ENCODE data around the gene SSTR1. TPM values are rescaled to one million over a fixed set of nuclear protein-coding genes. Genes with fewer than 3 reads are reported as not detected.
"Not testable (repeated sequence)": the region's sequence is repeated elsewhere in the genome, so short reads cannot be mapped to it uniquely, and the experiment has no call there.

Gene SSTR1, protein sequence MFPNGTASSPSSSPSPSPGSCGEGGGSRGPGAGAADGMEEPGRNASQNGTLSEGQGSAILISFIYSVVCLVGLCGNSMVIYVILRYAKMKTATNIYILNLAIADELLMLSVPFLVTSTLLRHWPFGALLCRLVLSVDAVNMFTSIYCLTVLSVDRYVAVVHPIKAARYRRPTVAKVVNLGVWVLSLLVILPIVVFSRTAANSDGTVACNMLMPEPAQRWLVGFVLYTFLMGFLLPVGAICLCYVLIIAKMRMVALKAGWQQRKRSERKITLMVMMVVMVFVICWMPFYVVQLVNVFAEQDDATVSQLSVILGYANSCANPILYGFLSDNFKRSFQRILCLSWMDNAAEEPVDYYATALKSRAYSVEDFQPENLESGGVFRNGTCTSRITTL
- total RNA-seq = not detected

DNA sequence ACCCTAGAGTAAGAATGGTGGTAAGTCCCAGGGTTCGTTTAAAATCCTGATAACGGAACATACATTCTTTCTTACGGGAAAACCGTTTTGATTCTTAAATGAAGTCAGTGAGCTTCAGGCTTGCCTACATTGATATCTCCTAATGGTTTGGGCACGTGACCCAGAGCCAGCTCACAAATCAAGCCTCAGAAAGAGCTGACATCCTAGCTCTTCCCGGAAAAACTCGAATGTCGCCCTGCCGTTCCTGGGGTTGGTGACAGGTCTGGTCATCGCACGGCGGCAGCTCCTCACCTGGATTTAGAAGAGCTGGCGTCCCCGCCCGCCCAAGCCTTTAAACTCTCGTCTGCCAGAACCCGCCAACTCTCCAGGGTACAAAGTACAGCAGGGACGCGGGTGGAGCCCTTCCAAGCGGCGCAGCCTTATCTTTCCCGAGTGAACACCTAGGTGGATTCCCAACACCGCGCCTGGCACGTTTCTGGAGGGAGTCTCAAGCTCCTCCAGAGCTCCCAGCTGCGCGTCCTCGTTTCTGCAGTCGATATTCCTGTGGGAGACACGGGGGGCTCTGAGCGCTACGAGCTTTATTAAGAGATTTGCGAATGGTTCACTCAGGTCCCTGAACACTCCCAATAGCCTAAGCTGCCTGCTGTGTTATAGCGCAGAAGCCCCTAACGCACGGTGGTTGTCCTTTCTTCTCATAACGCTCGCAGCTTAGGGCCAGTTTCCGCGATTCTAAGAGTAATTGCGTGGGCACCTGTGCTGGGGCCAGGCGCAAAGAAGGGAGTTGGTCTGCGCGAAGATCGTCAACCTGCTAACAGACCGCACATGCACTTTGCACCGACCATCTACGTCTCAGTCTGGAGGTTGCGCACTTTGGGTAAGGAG, at the start of gene SSTR1:
Gene SSTR1 (plus strand): TSS at position 169 of the 882 bp plus-strand sequence. CDS start 1,486 bp downstream, outside the sequence.
- peaks cover 11% of the 10 kb centered on the region for H3K36me3 Mint-ChIP-seq (ENCODE audit: low read depth)
- no peak within 1 kb of the TSS for H3K27ac Mint-ChIP-seq
- H3K27me3 Mint-ChIP-seq = peaks cover 49% of the 10 kb centered on the region
- peaks cover 4% of the 10 kb centered on the region for H3K9me3 Mint-ChIP-seq
- H3K4me1 Mint-ChIP-seq = peaks cover 6% of the 10 kb centered on the region
- ATAC-seq (replicated peaks) = no peak
- peak within 1 kb of the TSS; percentile 62 for H3K4me3 Mint-ChIP-seq

DNA sequence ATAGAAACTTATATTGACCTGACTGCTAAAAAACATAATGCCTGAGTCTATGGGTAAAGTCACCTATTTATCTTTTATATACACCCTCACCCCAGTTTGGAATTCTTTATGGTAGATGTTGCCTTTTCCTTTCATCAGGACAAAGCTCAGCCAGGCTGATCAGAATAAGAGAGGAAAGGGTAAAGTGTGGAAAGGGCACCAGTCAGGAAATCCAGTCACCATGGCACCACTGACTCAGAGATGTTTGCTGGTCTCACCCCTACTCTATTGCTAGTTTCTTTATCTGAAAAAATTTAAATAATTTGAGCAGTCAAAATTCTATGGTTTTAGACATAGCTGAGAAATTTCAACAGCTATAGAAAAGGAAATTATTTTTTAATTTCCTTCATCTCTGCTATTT, 49.2 kb upstream of the SSTR1 start:
- Mint-ChIP-seq H3K4me1 (no peaks in the 10 kb centered on the region), H3K9me3 (no peaks in the 10 kb centered on the region), H3K27me3 (no peaks in the 10 kb centered on the region), H3K4me3 (no peak overlapping the region), H3K36me3 (ENCODE audit: low read depth) (no peaks in the 10 kb centered on the region), H3K27ac (no peak overlapping the region)
- ATAC-seq (replicated peaks) = no peak

DNA sequence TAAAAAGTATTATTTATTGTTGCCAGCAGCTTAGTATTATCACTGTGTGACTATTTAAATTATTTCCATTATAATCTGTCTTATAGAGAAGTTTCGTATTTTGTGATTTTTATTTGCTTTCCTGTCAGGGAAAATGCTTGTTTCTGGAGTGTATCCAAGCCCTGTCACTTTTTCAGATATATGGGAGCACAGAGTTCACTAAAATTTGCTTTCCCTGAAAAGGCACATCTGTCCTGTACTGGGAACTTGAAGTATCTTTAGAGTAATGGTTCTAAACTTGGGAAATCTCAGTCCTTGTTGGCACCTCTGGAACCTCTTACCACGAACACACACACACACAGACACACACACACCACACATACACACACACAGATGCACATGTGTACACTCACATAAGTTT, 39.3 kb upstream of the SSTR1 start:
- H3K27me3 Mint-ChIP-seq = no peaks in the 10 kb centered on the region
- H3K4me1 Mint-ChIP-seq = no peaks in the 10 kb centered on the region
- no peaks in the 10 kb centered on the region for H3K36me3 Mint-ChIP-seq (ENCODE audit: low read depth)
- no peak overlapping the region for H3K27ac Mint-ChIP-seq
- H3K4me3 Mint-ChIP-seq = no peak overlapping the region
- no peak for ATAC-seq (replicated peaks)
- peaks cover 6% of the 10 kb centered on the region for H3K9me3 Mint-ChIP-seq

GRCh38 chr14:38171197-38171596, 36.5 kb upstream of the SSTR1 start:
- Mint-ChIP-seq H3K4me1 (no peaks in the 10 kb centered on the region), H3K27ac (no peak overlapping the region), H3K4me3 (no peak overlapping the region), H3K9me3 (peaks cover 11% of the 10 kb centered on the region), H3K27me3 (no peaks in the 10 kb centered on the region), H3K36me3 (ENCODE audit: low read depth) (no peaks in the 10 kb centered on the region)
- ATAC-seq (replicated peaks) = no peak

GRCh38 chr14:38174711-38175110, 33.0 kb upstream of the SSTR1 start:
- no peak for ATAC-seq (replicated peaks)
- Mint-ChIP-seq H3K9me3 (peaks cover 22% of the 10 kb centered on the region), H3K27me3 (no peaks in the 10 kb centered on the region), H3K36me3 (ENCODE audit: low read depth) (no peaks in the 10 kb centered on the region), H3K4me1 (no peaks in the 10 kb centered on the region), H3K4me3 (no peak overlapping the region), H3K27ac (no peak overlapping the region)

DNA sequence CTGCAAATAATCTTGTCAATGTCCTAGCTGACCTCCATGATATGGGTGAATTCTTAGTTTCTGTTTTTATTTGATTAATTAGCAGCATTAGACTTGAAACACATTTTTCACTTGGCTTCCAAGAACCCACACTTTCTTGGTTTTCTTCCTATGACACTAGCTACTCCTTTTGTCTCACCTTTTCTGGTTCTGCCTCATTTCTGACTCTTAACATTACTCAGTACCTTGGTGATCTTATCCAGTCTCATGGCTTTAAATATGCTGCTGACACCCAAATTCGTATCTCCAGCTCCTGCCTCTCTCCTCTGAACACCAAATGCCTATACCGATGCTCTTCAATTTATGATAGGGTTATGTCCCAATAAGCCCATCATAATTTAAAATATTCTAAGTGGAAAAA, 32.0 kb upstream of the SSTR1 start:
- H3K9me3 Mint-ChIP-seq = peaks cover 22% of the 10 kb centered on the region
- no peaks in the 10 kb centered on the region for H3K4me1 Mint-ChIP-seq
- ATAC-seq (replicated peaks) = peak; percentile 47
- H3K27ac Mint-ChIP-seq = no peak overlapping the region
- no peak overlapping the region for H3K4me3 Mint-ChIP-seq
- H3K27me3 Mint-ChIP-seq = no peaks in the 10 kb centered on the region
- no peaks in the 10 kb centered on the region for H3K36me3 Mint-ChIP-seq (ENCODE audit: low read depth)

DNA sequence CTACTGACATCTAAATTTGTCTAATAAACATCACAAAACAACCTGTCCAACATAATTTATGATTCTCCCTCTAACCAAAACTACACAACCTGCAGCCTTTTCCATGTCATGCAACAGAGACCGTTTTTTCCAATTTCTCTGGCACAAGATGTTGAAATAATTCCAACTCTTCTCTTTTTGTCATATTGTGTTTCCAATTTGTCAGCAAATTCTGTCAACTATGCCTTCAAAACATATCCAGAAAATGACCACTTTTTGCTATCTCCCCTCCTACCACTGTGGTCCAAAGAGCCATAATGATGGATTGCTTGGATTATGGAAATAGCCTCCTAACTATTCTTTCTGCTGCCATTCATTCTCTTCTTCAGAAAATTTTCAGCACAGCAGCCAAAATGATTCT, 31.3 kb upstream of the SSTR1 start:
- H3K36me3 Mint-ChIP-seq (ENCODE audit: low read depth) = no peaks in the 10 kb centered on the region
- H3K9me3 Mint-ChIP-seq = peaks cover 19% of the 10 kb centered on the region
- no peak for ATAC-seq (replicated peaks)
- H3K27me3 Mint-ChIP-seq = no peaks in the 10 kb centered on the region
- no peaks in the 10 kb centered on the region for H3K4me1 Mint-ChIP-seq
- H3K27ac Mint-ChIP-seq = no peak overlapping the region
- H3K4me3 Mint-ChIP-seq = no peak overlapping the region

DNA sequence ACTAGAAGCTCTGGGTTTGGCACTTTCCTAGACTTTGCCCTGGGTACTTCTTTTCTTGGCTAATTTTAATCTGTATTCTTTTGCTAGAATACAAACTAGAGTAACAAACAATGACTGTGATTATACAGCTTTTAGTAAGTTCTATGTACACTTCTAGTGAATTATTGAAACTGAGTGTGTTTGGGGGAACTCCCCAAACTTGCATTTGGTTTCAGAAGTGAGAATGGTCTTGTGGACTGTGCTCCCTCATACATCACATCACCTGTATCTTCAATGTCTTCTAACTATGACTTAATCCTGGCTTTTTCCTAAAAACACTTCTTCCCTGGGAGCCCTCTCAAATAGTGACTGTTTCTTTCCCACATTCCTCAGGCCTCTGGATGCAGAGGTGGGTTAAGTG, 23.6 kb upstream of the SSTR1 start:
- Mint-ChIP-seq H3K27me3 (no peaks in the 10 kb centered on the region), H3K27ac (no peak overlapping the region), H3K4me1 (no peaks in the 10 kb centered on the region), H3K9me3 (peaks cover 4% of the 10 kb centered on the region), H3K36me3 (ENCODE audit: low read depth) (no peaks in the 10 kb centered on the region), H3K4me3 (no peak overlapping the region)
- ATAC-seq (replicated peaks) = no peak

GRCh38 chr14:38185671-38186070, 22.0 kb upstream of the SSTR1 start:
- Mint-ChIP-seq H3K36me3 (ENCODE audit: low read depth) (no peaks in the 10 kb centered on the region), H3K4me3 (no peak overlapping the region), H3K9me3 (no peaks in the 10 kb centered on the region), H3K27me3 (no peaks in the 10 kb centered on the region), H3K4me1 (no peaks in the 10 kb centered on the region), H3K27ac (no peak overlapping the region)
- no peak for ATAC-seq (replicated peaks)

DNA sequence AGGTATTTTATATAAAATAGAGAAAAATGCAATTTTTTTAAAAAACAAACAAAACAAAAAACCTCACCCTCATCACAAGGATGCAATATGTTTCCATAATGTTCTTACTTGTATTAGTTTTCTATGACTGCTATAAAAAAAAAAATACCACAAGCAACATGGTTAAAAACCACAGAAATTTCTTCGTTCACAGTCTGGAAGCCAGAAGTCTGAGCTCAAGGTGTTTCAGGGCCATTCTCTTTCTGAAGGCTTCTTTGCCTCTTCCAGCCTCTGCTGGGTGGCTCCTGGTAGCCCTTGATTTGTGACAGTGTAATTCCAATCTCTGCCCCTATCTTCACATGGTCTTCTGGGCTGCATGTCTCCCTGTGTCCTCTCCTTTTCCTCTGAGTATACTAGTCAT, 21.5 kb upstream of the SSTR1 start:
- Mint-ChIP-seq H3K4me3 (no peak overlapping the region), H3K4me1 (no peaks in the 10 kb centered on the region), H3K27me3 (no peaks in the 10 kb centered on the region), H3K9me3 (no peaks in the 10 kb centered on the region), H3K36me3 (ENCODE audit: low read depth) (no peaks in the 10 kb centered on the region), H3K27ac (no peak overlapping the region)
- no peak for ATAC-seq (replicated peaks)

DNA sequence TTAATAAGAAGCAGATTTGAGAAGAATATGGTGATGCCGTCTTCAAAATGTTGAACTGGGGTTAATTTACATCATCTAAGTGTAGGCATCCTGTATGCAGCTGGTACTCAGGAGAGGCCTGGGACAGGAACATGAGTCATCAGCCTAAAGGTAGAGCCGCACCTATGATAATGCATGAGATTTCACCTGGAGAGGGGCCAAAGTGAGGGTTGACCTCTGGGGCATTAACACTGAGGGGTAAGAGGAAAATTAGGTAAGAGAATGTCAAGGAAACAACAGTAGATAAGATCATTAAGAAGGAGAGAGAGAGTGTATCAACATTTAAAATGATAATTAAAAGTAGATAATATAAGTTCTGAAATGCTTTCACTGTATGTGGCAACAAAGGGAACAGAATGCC, 20.2 kb upstream of the SSTR1 start:
- H3K36me3 Mint-ChIP-seq (ENCODE audit: low read depth) = no peaks in the 10 kb centered on the region
- H3K27ac Mint-ChIP-seq = no peak overlapping the region
- no peak for ATAC-seq (replicated peaks)
- H3K9me3 Mint-ChIP-seq = no peaks in the 10 kb centered on the region
- no peaks in the 10 kb centered on the region for H3K4me1 Mint-ChIP-seq
- H3K4me3 Mint-ChIP-seq = no peak overlapping the region
- H3K27me3 Mint-ChIP-seq = peaks cover 3% of the 10 kb centered on the region

- Mint-ChIP-seq H3K27ac (no peak overlapping the region), H3K4me1 (no peaks in the 10 kb centered on the region), H3K4me3 (no peak overlapping the region), H3K9me3 (peaks cover 4% of the 10 kb centered on the region), H3K27me3 (peaks cover 3% of the 10 kb centered on the region), H3K36me3 (ENCODE audit: low read depth) (no peaks in the 10 kb centered on the region)
- no peak for ATAC-seq (replicated peaks)
Measured at GRCh38 chr14:38189930-38190726, 17.6 kb upstream of the SSTR1 start.

GRCh38 chr14:38190846-38191245, 16.9 kb upstream of the SSTR1 start:
- not testable (repeated sequence) for H3K27me3 Mint-ChIP-seq; H3K9me3 Mint-ChIP-seq; ATAC-seq (replicated peaks); H3K4me1 Mint-ChIP-seq; H3K4me3 Mint-ChIP-seq; H3K36me3 Mint-ChIP-seq (ENCODE audit: low read depth); H3K27ac Mint-ChIP-seq

- not testable (repeated sequence) for H3K4me1 Mint-ChIP-seq, H3K27ac Mint-ChIP-seq
Measured at GRCh38 chr14:38191491-38191890, 16.2 kb upstream of the SSTR1 start.

More at GRCh38 chr14:38191491-38191890, 16.2 kb upstream of the SSTR1 start:
- H3K36me3 Mint-ChIP-seq (ENCODE audit: low read depth); H3K4me3 Mint-ChIP-seq; H3K9me3 Mint-ChIP-seq; H3K27me3 Mint-ChIP-seq; ATAC-seq (replicated peaks): not testable (repeated sequence)
